NCI-H82 (cell line): ENCODE results near the gene PIK3R4.

Source experiments
- DNase-seq: peaks from one replicate; lab custom pipeline; 2025; lab: John Stamatoyannopoulos, UW

The PIK3R4 gene

DNA sequence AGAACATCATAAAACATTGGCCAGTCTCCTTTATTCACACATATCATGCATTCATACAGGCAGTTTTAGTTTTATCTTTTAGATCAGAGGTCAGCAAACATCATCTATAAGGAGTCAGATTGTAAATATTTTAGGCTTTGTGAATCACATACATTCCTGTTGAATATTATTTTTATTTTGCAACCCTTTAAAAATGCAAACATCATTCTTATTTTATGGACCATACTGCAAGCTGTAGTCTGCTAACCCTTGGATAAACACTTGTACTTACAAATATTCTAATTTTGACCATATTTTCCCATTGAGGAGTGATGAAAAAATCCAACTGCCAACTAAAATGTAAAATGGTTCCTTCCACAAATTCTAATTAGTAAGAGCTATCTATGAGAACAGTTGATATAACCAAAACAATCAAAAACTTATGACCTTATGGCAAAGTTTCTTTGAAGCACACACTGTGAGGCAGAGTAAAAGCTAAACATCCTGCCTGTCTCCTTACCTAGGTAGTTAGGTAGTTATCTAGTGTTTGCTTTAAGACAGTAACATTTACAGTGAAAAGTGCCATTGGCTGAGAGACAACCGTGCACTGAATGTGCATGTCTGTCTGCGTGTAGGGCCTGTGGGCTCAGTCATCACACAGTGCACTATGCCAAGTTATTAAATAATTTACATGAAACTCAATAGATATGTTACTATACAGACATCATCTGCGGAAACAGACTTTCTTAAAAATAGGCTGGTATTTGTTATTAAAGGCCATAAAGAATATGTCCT, 57.7 kb downstream of the PIK3R4 start:
- DNase-seq = no peak

DNA sequence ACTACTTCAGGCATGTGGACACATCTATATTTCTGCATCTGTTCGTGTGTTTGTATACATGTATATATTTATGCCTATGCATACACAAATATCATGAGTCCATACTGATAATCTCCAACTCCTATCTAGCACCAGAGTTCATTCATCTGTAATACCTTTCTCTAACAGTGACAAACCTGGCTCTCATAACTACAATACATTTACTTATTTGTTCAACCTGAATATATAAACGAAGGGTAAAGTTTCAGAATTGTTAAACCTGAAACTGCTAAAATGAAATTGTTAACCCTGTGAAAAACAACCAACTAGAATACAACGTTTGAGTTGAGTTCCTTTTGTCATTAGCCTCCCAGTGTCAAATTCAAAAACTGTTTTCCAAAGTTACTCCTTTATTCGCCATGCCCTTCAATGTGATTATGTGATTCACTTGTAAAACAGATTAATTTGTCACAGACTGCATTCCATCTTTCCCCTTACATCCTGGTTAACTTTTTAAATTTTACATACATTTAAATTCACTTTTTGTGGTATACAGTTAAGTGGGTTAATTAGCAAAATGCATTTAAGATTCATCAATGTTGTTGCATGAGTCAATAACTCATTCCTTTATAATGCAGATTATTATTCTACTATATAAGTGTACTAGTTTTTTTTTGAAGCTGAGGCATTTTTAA, 58.5 kb downstream of the PIK3R4 start:
- DNase-seq = no peak

DNA sequence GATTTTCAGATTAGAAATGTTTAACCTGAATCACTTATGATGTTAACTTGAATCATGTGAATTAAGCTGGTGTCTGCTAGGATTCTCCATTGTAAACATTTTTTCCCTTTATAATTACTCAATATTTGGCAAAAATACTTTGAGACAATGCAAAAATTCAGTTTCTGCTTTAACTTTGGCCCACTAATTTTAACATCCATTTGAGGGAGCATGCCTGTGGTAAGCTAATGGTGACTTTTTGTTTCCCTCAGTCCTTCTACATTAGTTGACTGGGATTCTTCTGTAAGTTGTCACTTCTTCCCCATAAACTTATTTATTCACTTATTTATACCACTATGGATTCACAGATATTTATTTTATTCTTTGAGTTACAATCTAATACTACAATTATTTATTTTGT, 59.3 kb downstream of the PIK3R4 start:
- DNase-seq = no peak

DNA sequence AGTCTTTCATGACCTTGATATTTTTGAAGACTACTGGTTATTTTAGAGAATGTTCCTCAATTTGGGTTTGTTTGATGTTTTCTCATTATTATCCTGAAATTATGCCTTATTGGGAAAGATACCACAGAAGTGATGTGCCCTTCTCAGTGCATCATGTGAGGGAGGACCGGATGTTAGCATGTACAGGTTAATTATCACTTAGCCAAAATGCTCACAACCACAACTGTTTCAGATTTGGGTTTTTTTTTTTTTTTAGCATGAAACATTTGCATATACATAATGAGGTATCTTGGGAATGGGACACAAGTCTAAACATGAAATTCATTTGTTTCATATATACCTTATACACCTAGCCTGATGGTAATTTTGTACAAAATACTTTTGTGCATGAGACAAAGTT, 59.8 kb downstream of the PIK3R4 start:
- no peak for DNase-seq

DNA sequence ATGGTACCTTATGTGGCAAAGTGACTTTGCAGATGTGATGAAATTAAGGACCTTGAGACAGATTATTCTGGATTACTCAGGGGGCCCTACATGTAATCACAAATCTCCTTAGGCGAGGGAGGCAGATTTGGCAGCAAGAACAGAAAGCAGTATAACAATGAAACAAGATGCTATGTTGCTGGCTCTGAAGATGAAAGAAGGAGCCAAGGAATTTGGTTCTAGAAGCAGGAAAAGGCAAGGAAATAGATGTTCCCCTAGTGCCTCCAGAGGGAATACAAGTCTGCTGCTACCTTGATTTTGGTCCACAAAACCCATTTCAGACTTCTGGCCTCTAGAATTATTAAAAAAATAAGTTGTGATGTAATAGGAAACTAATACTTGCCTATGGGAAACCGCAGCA, 64.5 kb downstream of the PIK3R4 start:
- DNase-seq = peak; percentile 54

DNA sequence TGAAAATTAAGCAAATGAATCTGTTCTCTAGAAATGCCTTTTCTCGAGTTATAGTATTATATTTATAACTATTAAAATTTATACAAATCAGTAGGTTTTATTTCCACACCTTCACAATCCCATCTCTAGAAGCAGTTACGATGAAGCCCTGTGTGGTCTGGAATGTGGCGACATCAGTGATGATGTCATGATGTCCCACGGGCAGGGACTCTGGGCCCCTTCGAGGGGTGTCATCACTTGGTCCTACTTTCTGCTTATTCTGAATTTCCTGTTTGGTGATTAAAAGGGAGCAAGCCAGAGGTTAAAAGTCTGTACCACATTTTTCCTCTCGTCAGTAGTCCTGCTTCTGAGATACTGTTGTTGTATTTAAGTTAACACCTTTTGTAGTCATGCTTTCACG, 67.4 kb downstream of the PIK3R4 start:
- no peak for DNase-seq

DNA sequence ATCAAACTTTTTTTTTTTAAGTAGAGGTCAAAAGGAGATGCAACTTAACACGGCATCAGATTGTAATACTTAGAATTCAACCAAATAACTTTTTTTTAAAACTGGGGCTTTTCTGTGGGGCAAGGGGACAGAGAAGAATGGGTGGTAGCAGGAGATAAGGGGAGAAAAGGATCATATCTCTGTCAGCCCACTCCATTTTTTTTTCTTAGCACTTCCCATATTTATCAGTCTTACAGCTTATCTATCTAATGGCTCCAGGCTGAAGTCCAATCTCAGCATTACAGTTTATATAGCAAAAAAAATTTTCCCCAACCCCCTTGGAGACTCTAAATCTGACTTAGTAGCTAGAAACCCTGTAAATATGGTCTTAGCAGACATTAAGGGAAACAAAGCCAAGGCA, 69.3 kb downstream of the PIK3R4 start:
- DNase-seq = no peak

DNA sequence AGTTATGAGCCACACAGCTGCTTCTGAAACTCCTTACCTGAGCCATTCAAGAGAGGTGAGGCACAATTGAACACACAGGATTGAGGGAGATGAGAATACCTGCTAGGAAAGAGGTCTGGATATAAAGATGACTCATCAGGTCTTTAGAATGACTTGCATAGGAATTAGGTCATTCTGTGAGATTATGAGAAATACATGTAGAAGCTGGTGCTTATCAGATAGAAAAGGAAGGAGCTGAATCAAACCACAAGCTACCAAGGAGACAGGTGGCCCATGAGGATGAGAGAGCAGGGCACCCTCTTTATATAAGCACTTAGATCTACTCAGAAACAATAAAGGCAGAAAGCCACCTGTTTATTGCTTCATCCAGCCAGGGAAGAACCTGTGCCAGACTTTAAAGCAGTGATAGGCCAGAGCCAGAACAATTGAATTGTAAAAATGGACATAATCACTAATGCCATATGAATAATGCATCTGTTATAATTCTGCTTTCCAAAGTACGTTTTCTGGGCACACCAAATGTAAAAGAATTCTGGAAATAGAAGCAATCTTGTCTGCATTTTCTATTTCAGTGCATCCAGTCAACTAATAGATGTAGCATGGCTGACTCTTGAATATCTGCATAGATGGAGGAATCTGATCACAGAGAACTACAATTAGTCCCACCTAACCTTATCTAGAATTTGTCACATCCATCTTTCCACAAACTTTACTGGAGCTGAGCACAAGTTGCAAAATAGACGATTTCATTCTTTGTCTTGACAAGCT, 74.9 kb downstream of the PIK3R4 start:
- DNase-seq = no peak

DNA sequence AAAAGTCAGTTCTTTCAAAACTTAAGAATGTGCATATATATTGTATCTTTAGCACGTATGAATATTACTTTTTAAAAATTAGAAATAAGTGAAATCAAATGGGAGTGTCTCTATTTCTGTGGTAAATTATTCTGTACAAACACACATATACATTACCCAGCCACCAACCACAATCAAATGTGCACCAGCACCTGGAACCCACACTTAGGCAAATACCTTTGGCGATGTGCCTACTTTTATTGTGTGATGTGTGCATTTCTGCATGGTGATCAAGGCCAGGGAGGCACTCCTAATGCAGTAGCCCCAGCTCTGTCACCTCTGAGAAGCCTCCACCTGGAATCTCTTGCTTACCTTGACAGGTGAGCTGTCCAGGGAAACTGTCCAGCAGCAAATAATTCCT, 76.9 kb downstream of the PIK3R4 start:
- no peak for DNase-seq

DNA sequence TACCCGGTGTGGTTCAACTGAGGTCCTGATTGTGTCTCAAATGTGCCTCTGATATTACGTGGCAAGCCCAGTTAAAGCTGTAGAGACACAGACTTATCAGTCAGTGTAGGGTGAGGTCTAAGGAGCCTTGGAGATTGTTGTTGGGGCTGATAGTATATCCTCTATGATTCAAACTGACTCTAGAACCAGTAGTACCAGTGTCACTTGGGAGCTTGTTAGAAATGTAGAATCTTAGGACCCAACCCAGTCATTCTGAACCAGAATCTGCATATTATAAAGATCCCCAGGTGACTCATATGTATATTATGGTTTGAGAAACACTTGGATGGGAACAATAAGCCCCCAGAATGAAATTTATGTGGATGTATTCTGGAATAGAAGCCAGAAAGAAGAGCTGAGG, 83.5 kb downstream of the PIK3R4 start:
- no peak for DNase-seq

DNA sequence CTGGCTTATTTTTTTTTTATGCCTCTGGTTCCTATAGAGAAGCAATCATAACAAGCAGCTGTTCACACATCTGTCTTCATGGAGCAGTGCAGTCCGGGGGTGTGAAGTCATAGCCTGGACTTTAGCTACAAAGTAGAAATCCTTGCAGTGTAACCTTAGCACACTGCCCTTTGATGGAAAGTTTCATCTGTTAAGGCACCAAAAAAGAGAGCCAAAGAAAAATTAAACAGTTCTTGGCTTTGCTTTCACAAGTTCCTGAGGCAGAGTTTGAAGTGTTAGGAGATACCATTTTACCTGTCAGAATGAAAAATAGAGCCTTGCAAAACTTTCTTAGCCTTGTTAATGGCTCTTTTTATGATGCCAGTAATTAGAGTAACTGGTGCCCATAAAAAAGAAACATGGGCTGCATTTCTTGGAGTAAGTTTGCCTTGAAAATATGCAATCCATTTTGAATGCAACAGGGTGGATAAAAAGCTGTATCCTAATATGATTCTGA, 84.1 kb downstream of the PIK3R4 start:
- no peak for DNase-seq

DNA sequence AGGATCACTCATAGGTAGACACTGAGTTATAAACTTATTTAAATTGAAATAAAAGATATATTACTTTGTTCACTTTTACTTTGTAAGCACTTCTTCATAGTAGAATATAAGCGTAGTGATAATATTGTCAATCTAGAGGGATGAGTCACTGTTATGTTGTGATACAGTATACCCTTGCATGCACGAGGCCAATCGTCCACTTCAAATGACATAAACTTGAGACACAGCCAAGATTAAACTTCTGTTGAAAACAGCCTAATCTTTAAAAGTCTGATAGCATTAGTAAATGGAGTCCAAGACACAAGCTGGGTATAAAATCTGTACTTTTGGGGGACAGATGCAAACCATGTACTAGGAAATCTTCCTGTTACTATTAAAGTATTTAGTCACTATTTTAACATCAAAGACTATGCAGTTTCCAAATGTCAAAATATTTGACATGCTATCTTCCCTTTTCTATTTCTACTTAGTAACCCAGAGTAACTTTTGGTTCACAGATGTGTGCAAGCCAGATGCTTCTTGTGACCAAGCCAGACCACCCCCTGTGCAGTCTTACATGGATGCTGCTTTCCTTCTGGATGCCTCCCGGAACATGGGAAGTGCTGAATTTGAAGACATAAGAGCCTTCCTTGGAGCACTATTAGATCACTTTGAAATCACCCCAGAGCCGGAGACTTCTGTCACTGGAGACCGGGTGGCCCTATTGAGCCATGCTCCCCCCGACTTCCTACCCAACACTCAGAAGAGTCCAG, 85.3 kb downstream of the PIK3R4 start:
- DNase-seq = no peak

DNA sequence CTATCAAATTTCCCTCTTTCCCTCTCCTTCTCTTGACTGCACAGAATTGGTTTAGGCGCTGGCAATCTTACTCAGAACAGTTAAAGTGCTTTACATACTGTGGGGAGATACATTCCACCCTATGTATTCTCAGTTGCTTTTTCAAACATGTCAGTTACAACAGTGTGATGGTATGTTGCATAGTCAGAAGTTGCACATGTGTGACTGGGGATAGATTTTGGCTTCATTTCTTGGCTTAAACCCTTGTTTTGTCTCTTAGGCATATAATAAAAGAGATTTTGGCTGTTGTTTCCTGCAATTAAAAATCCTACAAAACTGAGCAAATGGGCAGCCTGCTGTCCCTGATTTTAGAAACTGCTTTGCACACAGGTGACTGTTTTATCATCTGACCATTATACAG, 86.7 kb downstream of the PIK3R4 start:
- no peak for DNase-seq

DNA sequence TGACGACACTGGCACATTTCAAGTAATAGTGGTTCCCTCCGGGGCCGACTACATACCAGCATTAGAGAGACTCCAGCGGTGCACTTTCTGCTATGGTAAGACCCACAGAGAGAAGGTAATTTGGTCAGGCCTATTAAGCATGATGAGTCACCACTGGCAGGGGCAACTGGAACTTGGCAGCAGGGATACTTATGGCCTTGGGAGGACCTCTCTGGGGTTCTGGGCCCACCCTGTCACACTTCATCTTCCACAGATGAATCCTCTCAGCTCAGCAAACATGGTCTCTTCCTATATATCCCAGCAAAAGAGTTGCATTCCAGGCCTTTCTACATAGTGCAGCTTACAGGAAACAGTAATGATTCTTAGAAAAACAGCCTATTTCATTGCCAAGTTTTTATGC, 88.0 kb downstream of the PIK3R4 start:
- no peak for DNase-seq

DNA sequence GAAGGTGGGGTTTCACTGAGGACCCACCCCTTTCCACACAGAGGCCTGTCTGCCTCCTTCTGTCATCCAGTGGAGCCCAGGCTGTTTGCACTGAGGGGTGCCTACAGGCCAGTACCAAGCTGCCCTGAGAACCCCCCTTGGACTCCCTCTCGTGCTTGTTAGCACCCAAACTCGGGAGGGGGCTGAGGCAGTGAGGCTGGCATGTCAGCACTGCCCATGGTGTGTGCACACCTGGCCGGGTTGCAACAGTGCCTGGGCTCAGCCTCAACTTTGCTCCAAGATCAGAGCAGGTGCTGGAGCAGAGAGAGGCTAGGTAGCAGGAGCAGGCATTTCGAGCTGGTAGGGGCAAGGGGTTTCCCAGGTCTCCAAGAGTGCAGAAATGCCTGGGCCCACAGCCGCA, 90.0 kb downstream of the PIK3R4 start:
- no peak for DNase-seq

DNA sequence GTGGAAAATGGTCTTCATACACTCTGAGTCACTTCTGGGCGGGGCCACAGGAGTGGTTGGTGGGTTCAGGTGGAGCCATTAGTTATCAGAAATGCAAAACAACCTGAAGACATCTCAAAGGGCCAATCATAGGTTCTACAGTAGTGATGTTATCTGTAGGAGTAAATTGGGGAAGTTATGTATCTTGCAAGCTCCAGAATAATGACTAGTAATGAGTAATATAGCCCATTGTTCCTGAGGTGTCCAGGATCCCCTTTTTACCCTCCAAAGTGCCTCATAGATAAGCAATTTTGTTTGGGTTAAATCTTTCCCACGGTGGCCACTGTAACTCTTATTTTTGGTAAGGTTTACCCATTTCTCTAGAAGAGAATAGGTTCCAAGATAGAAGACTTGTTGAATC, 91.7 kb downstream of the PIK3R4 start:
- no peak for DNase-seq

DNA sequence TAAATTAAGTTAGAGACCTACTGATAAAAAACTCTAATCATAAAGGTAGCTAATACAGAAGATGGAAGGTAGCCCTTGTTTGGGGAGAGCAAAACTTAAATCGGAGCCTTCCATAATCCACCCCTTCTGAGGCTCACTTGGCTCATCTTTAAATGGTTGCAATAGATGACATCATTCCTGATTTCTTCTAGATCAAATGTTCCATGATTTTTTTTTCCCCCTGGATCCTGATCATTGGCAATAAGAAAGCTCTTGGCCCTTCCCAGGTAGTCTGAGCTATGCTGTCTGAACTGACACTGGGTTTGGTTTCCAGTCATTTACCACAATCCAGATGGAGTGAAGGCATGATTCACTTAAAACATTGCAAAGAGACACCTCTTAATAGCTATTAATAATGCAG, 92.5 kb downstream of the PIK3R4 start:
- DNase-seq = no peak

DNA sequence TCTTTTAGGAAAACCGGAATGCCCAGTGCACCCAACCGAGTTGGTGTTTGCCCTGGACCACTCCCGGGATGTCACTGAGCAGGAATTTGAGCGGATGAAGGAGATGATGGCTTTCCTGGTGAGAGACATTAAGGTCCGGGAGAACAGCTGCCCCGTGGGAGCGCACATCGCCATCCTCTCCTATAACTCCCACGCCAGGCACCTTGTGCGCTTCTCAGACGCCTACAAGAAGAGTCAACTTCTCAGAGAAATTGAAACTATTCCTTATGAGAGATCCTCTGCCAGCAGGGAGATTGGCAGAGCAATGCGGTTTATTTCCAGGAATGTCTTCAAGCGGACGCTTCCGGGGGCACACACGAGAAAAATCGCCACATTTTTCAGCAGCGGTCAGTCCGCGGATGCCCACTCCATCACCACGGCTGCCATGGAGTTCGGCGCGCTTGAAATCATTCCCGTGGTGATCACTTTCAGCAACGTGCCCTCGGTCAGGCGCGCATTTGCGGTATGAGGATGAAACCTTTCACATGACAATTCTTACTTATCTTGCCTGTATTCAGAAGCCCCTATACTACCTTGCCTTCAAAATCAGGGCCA, 97.5 kb downstream of the PIK3R4 start:
- no peak for DNase-seq

DNA sequence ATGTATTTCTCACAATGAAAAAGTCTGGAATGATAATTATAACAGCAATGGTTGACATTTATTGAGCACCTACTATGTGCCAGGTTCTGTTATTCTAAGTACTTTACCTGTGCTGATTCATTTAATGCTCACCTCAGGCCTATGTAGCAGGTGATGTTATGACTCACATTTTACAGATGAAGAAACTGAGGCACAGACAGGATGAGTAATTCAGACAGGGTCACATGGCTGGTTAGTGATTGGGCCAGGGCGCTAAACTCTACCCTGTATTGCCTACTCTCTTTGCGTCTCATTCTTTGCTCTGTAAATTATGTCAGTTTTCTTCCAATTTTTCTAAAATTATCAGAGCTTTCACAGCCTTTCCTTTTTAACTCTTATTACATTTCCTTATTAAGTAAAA, 98.3 kb downstream of the PIK3R4 start:
- DNase-seq = no peak

DNA sequence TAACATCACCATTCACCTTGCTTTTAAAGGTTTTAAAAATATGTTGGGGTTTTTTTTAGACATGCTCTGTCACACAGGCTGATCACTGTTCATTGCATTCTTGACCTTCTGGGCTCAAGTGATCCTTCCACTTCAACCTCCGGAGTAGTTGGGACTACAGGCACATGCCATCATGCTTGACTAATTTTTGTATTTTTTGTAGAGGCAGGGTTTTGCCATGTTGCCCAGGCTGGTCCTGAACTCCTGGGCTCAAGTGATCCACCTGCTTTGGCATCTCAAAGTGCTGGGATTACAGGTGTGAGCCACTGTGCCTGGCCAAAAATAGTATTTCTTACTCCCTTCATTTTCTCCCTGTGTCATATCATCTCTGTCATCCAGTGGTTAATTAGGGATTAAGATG, 101.4 kb downstream of the PIK3R4 start:
- DNase-seq = no peak

DNA sequence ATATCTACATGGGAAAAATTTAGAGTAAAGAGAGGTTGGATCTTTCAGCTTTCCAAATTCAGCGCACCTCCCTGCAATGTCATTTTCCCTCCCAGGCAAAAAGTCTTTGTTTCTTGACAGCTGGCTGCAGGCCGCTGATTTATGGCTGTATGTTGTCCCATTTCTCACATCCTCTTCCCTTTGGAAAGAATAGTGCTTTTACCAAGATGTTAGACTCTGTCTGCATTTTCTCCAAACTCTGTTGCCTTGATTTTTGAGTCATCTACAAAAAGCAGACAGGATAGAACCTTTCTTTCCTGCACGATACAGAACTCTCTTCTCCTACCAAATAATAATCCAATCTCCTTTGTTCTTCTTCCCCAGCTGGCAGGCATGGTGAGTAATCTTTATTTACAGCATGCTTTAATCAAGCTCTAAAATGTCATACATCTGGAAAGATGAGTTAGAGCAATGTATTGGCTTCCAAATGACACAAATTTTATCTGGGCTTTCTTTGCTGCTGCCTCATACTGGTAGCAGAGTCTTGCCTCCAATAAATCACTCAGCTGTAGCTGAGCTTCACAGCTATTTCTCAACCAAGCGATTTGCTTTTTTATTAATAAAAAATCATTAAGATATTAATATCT, 101.9 kb downstream of the PIK3R4 start:
- DNase-seq = no peak
